Vagina (tissue), 2 donors: ENCODE results near the gene ATRIP. TPM values are rescaled to one million over a fixed set of nuclear protein-coding genes. Genes with fewer than 3 reads are reported as not detected.

Experiments
- DNase-seq, 2 donors: peaks; one replicate each; pipeline ENCODE4 v3.0.0-alpha.2; 2017; ENCODE audit errors: extremely low spot score in 2 of 2
- H3K27ac ChIP-seq: fragments of 200-600 bp; sonication (generic); one replicate; pipeline ENCODE4 v1.5.1; 2019
- H3K27me3 ChIP-seq: fragments of 200-600 bp; sonication (generic); one replicate; pipeline ENCODE4 v1.5.1; 2019
- H3K36me3 ChIP-seq, 2 donors: fragments of 200-600 bp; sonication (generic); one replicate each; pipeline ENCODE4 v1.5.1; 2017 to 2019
- H3K4me1 ChIP-seq: fragments of 200-600 bp; sonication (generic); one replicate; pipeline ENCODE4 v1.5.1; 2019
- H3K4me3 ChIP-seq, 2 donors: fragments of 200-600 bp; sonication (generic); 1 replicate in 1 of 2; 2 replicates in 1 of 2; pipeline ENCODE4 v1.5.1; 2016 to 2019
- H3K9me3 ChIP-seq: fragments of 200-600 bp; sonication (generic); one replicate; pipeline ENCODE4 v1.5.1; 2019
- POLR2A ChIP-seq, 2 donors: fragments of 450-650 bp; IDR thresholded peaks; one replicate each; pipeline ENCODE4 v1.6.1; 2017; ENCODE audit warnings: antibody characterized with exemption in 2 of 2, mild to moderate bottlenecking in 2 of 2, moderate library complexity in 2 of 2
- POLR2AphosphoS5 ChIP-seq, 2 donors: sonication (generic); formaldehyde crosslinking; IDR thresholded peaks; one replicate each; pipeline ENCODE4 v1.9.0; 2017; ENCODE audit warnings: antibody characterized with exemption in 2 of 2, mild to moderate bottlenecking in 2 of 2, low read depth in 1 of 2; ENCODE audit not compliant: insufficient read depth in 1 of 2
- intact Hi-C: fragments of 100-400 bp; cut with DNase I; formaldehyde crosslinking; loops from one replicate; pipeline ENCODE4 v1.15.1; 2023
- total RNA-seq: library from RNA; depleted of rRNA; stranded (reverse); fragments of >200 nt; gene quantifications from one replicate; pipeline ENCODE4 v1.2.3, GENCODE V29; 2016
- TF ChIP-seq, protein P1 (sequence below), 3 experiments: fragments of 450-650 bp in 2 of 3; fragments of 200-600 bp in 1 of 3; sonication (generic) in 1 of 3; IDR thresholded peaks; one replicate each; pipeline ENCODE4 v1.5.1; 2017 to 2019; ENCODE audit warnings: antibody characterized with exemption in 3 of 3, mild to moderate bottlenecking in 2 of 3, moderate library complexity in 2 of 3

ATRIP gene
- total RNA-seq, 1 donor from 2014 or later, result 13.8 TPM

DNA sequence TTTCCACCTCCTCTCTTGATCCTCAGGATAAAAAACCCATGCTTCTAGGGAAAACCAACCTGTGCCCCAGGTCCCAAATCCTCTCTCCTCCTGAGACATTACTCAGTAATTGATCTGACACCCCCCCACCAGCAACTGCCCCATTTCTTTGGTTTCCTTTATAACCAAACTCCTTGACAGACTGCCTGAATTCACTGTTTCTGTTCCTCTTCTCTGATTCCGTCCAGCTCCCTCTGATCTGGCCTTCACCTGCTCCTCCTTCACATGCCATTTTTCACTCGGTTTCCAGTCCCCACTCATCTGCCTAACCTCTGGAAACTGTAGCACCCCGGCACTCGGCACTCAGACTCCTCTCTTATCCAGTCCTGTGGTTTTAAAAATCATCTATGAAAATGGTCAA, 8.7 kb upstream of the ATRIP start:
- intact Hi-C loops, result loop anchor here (5.0 to 10.0 kb wide), 2 partner anchors 36 to 163 kb away; no protein-coding TSS in a partner anchor
- no peaks in the 10 kb centered on the region for H3K9me3 ChIP-seq
- H3K4me3 ChIP-seq, result no peak overlapping the region
- DNase-seq, result no peak
- H3K27me3 ChIP-seq, result no peaks in the 10 kb centered on the region
- H3K36me3 ChIP-seq, result peaks cover 0 to 3% of the 10 kb centered on the region in 2 donors
- no peak overlapping the region for H3K27ac ChIP-seq
- peaks cover 57% of the 10 kb centered on the region for H3K4me1 ChIP-seq
- TF ChIP-seq POLR2A (IDR thresholded peaks at IDR 0.05) (no peak), POLR2AphosphoS5 (IDR thresholded peaks at IDR 0.05; ENCODE audit: insufficient read depth in 1 of 2, low read depth in 1 of 2) (no peak)
- TF ChIP-seq, protein P1, sequence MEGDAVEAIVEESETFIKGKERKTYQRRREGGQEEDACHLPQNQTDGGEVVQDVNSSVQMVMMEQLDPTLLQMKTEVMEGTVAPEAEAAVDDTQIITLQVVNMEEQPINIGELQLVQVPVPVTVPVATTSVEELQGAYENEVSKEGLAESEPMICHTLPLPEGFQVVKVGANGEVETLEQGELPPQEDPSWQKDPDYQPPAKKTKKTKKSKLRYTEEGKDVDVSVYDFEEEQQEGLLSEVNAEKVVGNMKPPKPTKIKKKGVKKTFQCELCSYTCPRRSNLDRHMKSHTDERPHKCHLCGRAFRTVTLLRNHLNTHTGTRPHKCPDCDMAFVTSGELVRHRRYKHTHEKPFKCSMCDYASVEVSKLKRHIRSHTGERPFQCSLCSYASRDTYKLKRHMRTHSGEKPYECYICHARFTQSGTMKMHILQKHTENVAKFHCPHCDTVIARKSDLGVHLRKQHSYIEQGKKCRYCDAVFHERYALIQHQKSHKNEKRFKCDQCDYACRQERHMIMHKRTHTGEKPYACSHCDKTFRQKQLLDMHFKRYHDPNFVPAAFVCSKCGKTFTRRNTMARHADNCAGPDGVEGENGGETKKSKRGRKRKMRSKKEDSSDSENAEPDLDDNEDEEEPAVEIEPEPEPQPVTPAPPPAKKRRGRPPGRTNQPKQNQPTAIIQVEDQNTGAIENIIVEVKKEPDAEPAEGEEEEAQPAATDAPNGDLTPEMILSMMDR (IDR thresholded peaks at IDR 0.05), result no peak

DNA sequence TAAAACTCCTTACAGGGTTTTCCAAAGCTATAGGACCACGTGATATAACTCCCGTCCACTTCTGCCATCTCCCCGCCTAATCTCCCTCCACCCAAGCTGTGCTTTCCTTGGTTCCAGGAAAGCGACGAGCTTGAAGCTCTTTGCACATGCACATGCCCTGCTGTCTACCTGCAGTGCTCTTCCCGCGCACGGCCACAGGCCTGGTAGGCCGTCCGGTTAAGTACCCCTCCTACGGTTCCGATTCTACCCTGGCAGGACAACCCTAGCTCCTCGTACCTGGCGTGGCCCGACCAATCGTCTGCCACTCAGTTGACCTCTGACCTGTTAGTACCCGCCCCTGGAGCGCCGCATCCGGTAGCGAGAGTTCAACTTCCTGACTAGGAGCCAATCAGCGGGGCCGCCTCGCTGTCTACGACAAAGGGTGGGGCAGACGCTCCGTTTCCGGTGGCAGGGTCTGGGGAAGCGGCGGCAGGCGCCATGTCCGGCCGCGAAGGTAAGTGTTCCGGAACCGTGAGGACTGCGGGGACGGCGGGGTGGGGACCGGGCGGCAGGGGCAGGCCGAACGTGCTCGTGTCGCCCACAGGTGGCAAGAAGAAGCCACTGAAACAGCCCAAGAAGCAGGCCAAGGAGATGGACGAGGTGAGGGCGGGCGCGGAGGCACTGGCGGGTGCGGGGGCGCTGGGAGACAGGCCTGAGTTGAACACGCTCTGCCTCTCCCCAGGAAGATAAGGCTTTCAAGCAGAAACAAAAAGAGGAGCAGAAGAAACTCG, 6.5 kb upstream of the ATRIP start, which contains the start of the genes CCDC51 and TMA7:
CCDC51 (minus strand) TSS at position 300 of the 770 bp plus-strand sequence. CDS start 4,991 bp downstream, outside the sequence.
TMA7 (plus strand) TSS at position 438 of the 770 bp plus-strand sequence; CDS start at position 478, 40 bp downstream.
- H3K9me3 ChIP-seq, result no peaks in the 10 kb centered on the region
- peak in 1 of 2 donors; percentile 99 for DNase-seq
- peaks cover 35% of the 10 kb centered on the region for H3K4me1 ChIP-seq
- intact Hi-C loops, result loop anchor here (5.0 to 10.0 kb wide), 3 partner anchors 38 to 165 kb away; partner anchors contain the start of gene NME6
- H3K27ac ChIP-seq, result peak within 1 kb of the TSS; percentile 78
- TF ChIP-seq, protein P1 (IDR thresholded peaks at IDR 0.05), result no peak
- TF ChIP-seq POLR2A (IDR thresholded peaks at IDR 0.05) (peak in 1 of 2 donors; percentile 86), POLR2AphosphoS5 (IDR thresholded peaks at IDR 0.05; ENCODE audit: insufficient read depth in 1 of 2, low read depth in 1 of 2) (peak; percentile 99)
- H3K27me3 ChIP-seq, result no peaks in the 10 kb centered on the region
- peaks cover 0 to 19% of the 10 kb centered on the region in 2 donors for H3K36me3 ChIP-seq
- peak within 1 kb of the TSS; percentile 68 to 73 for H3K4me3 ChIP-seq

DNA sequence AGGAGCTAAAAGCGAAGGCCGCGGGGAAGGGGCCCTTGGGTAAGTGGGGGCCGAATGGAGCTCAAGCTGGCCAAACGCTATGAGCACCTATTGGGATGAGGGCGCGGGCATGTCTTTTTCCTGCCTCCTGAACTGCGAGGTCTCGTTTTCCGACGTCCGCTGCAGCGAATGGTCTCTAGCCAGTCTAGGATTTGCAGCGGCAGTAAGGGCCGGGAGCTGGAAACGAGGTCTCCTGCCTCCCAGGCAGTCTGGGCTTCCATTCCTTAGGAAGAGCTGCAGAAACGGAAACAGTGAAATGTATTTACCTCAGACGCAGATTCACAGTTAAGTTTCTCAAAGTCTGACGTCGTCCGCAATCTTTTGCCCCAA, 6.0 kb upstream of the ATRIP start:
- TF ChIP-seq POLR2AphosphoS5 (IDR thresholded peaks at IDR 0.05; ENCODE audit: insufficient read depth in 1 of 2, low read depth in 1 of 2), result no peak
- TF ChIP-seq, protein P1 (IDR thresholded peaks at IDR 0.05), result no peak
- TF ChIP-seq POLR2A (IDR thresholded peaks at IDR 0.05), result no peak
- Histone ChIP-seq H3K9me3 (no peaks in the 10 kb centered on the region), H3K27ac (peak overlapping the region; percentile 78), H3K27me3 (no peaks in the 10 kb centered on the region), H3K4me3 (peak overlapping the region; percentile 68 to 73), H3K36me3 (peaks cover 0 to 19% of the 10 kb centered on the region in 2 donors), H3K4me1 (peaks cover 34% of the 10 kb centered on the region)
- no peak for DNase-seq
- intact Hi-C loops, result loop anchor here (5.0 kb wide), 1 partner anchor 138 kb away; the partner anchor contains the start of gene NME6

DNA sequence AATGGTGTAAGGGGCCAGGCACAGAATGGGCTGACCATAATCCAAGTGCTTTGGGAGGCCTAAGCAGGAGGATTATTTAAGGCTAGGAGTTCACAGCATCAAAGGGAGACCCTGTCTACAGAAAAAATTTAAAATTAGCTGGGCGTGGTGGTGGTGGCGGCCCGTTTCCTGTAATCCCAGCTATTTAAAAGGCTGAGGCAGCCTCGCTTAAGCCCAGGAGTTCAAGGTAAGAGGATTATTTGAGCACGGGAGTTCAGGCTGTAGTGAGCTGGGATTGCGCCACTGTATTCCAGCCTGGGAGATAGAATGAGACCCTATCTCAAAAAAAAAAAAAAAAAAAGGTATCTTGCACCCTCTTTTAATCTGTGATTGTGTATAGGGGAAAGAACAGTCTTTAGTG, 4.6 kb upstream of the ATRIP start:
- Histone ChIP-seq H3K27me3 (no peaks in the 10 kb centered on the region), H3K4me3 (no peak overlapping the region), H3K36me3 (peaks cover 0 to 19% of the 10 kb centered on the region in 2 donors), H3K4me1 (peaks cover 39% of the 10 kb centered on the region), H3K27ac (no peak overlapping the region), H3K9me3 (no peaks in the 10 kb centered on the region)
- DNase-seq, result no peak
- no peak for TF ChIP-seq POLR2AphosphoS5 (IDR thresholded peaks at IDR 0.05; ENCODE audit: insufficient read depth in 1 of 2, low read depth in 1 of 2)
- TF ChIP-seq, protein P1 (IDR thresholded peaks at IDR 0.05), result no peak
- no peak for TF ChIP-seq POLR2A (IDR thresholded peaks at IDR 0.05)
- intact Hi-C loops, result loop anchor here (5.0 kb wide), 1 partner anchor 140 kb away; the partner anchor contains the start of gene NME6
